RWPE2 (cell line): ENCODE data around the gene GCSAM.

ENCODE experiments used
- ATAC-seq: fragments of 200-7000 bp; cut with Tn5 transposase; 3 replicates; pipeline ENCODE4 v1.9.1; 2021; ENCODE audit warnings: low read depth
- DNase-seq: peaks from one replicate; pipeline ENCODE4 v3.0.0-alpha.2; 2020; ENCODE audit warnings: low spot score
- H3K27ac ChIP-seq: fragments of 450-650 bp; 2 replicates; pipeline ENCODE4 v1.5.1; 2017; ENCODE audit warnings: mild to moderate bottlenecking; ENCODE audit not compliant: poor library complexity, severe bottlenecking
- H3K27me3 ChIP-seq: fragments of 250-450 bp; sonication (Bioruptor Pico); 2 replicates; pipeline ENCODE4 v1.5.1; 2021; ENCODE audit warnings: mild to moderate bottlenecking, moderate library complexity; ENCODE audit not compliant: insufficient read depth, poor library complexity, severe bottlenecking
- H3K36me3 ChIP-seq: fragments of 250-450 bp; sonication (Bioruptor Pico); 2 replicates; pipeline ENCODE4 v1.5.1; 2020; ENCODE audit warnings: low read depth, mild to moderate bottlenecking, moderate library complexity
- H3K4me1 ChIP-seq: fragments of 250-450 bp; sonication (Bioruptor Pico); 2 replicates; pipeline ENCODE4 v1.5.1; 2021; ENCODE audit warnings: mild to moderate bottlenecking, moderate library complexity; ENCODE audit not compliant: insufficient read depth, poor library complexity, severe bottlenecking
- H3K4me3 ChIP-seq: fragments of 250-450 bp; sonication (Bioruptor Pico); 2 replicates; pipeline ENCODE4 v1.5.1; 2021; ENCODE audit warnings: mild to moderate bottlenecking, moderate library complexity; ENCODE audit not compliant: severe bottlenecking
- H3K9me3 ChIP-seq: fragments of 250-450 bp; sonication (Bioruptor Pico); 2 replicates; pipeline ENCODE4 v1.5.1; 2021; ENCODE audit warnings: mild to moderate bottlenecking, moderate library complexity; ENCODE audit not compliant: severe bottlenecking
- CTCF ChIP-seq: fragments of 450-650 bp; IDR thresholded peaks from one replicate; pipeline ENCODE4 v1.5.1; 2017; ENCODE audit warnings: mild to moderate bottlenecking, moderate library complexity; ENCODE audit not compliant: poor library complexity, severe bottlenecking

The GCSAM gene

GRCh38 chr3:112111785-112112402 is 21.2 kb downstream of the GCSAM start:
- Histone ChIP-seq H3K9me3 (no peaks in the 10 kb centered on the region), H3K4me1 (no peaks in the 10 kb centered on the region), H3K27me3 (no peaks in the 10 kb centered on the region), H3K27ac (no peak overlapping the region), H3K36me3 (peaks cover 29% of the 10 kb centered on the region), H3K4me3 (no peak overlapping the region)
- peak; percentile 78 for TF ChIP-seq CTCF
- DNase-seq (no peak), ATAC-seq (peak; percentile 83)

- no peak for TF ChIP-seq CTCF
- no peak overlapping the region for H3K4me3 ChIP-seq
- DNase-seq, result no peak
Observed at GRCh38 chr3:112109322-112109721, 23.7 kb downstream of the GCSAM start.

GRCh38 chr3:112104774-112105173 is 28.3 kb downstream of the GCSAM start:
- H3K27ac ChIP-seq, result no peak overlapping the region
- no peak overlapping the region for H3K4me3 ChIP-seq
- H3K27me3 ChIP-seq, result no peaks in the 10 kb centered on the region
- H3K4me1 ChIP-seq, result peaks cover 23% of the 10 kb centered on the region
- H3K9me3 ChIP-seq, result no peaks in the 10 kb centered on the region
- DNase-seq (no peak), ATAC-seq (no peak)
- no peak for TF ChIP-seq CTCF
- peaks cover 28% of the 10 kb centered on the region for H3K36me3 ChIP-seq

More at GRCh38 chr3:112109322-112109721, 23.7 kb downstream of the GCSAM start:
- Histone ChIP-seq H3K27me3 (no peaks in the 10 kb centered on the region), H3K9me3 (no peaks in the 10 kb centered on the region), H3K27ac (no peak overlapping the region), H3K4me1 (no peaks in the 10 kb centered on the region), H3K36me3 (peaks cover 28% of the 10 kb centered on the region)
- peak; percentile 45; the same call in 1 of the 3 replicates for ATAC-seq

- ATAC-seq, result peak; percentile 94
- Histone ChIP-seq H3K9me3 (no peaks in the 10 kb centered on the region), H3K27ac (peak overlapping the region; percentile 82), H3K27me3 (no peaks in the 10 kb centered on the region), H3K36me3 (peaks cover 22% of the 10 kb centered on the region), H3K4me1 (peaks cover 33% of the 10 kb centered on the region), H3K4me3 (no peak overlapping the region)
- DNase-seq, result no peak
- no peak for TF ChIP-seq CTCF
Observed at GRCh38 chr3:112101916-112102315, 31.1 kb downstream of the GCSAM start.

- H3K27me3 ChIP-seq, result no peaks in the 10 kb centered on the region
- H3K4me1 ChIP-seq, result peaks cover 33% of the 10 kb centered on the region
- no peak for TF ChIP-seq CTCF
- H3K4me3 ChIP-seq, result no peak overlapping the region
- H3K27ac ChIP-seq, result peak overlapping the region; percentile 45
- ATAC-seq, result peak; percentile 88
- peak; percentile 81 for DNase-seq
- H3K9me3 ChIP-seq, result no peaks in the 10 kb centered on the region
- H3K36me3 ChIP-seq, result peaks cover 14% of the 10 kb centered on the region
Observed at GRCh38 chr3:112097378-112097777, 35.7 kb downstream of the GCSAM start.
